CD14-positive monocyte (primary cell): ENCODE data around the gene ABO. TPM values are rescaled to one million over a fixed set of nuclear protein-coding genes. Genes with fewer than 3 reads are reported as not detected.
"Not testable (repeated sequence)": the region's sequence is repeated elsewhere in the genome, so short reads cannot be mapped to it uniquely, and the experiment has no call there.

Experiments
- DNase-seq, 3 donors: peaks; one replicate each; pipeline ENCODE4 v3.0.0-alpha.2; 2011 to 2022
- H2AFZ ChIP-seq: 2 replicates; pipeline ENCODE4 v1.6.0; 2012; ENCODE audit warnings: mild to moderate bottlenecking, low read depth, low read length, inconsistent platforms; ENCODE audit not compliant: insufficient read depth, poor library complexity, severe bottlenecking
- H3K27ac ChIP-seq, 2 donors: 1 replicate in 1 of 2; 2 replicates in 1 of 2; pipeline ENCODE4 v1.5.1; 2012 to 2013; ENCODE audit warnings: low read length in 2 of 2, control low read depth in 1 of 2, inconsistent platforms in 1 of 2, low read depth in 1 of 2, mild to moderate bottlenecking in 1 of 2
- H3K27me3 ChIP-seq, 2 donors: one replicate each; pipeline versions ENCODE4 v1.6.0 to v1.6.1; 2011 to 2013; ENCODE audit warnings: low read length in 2 of 2; ENCODE audit not compliant: control insufficient read depth in 2 of 2, insufficient read depth in 2 of 2
- H3K36me3 ChIP-seq, 2 donors: replicated peaks in 1 of 2; 1 replicate in 1 of 2; 2 replicates in 1 of 2; pipeline versions ENCODE4 v1.5.1 to v1.6.1; 2012 to 2013; ENCODE audit warnings: low read length in 2 of 2, control low read depth in 1 of 2, inconsistent platforms in 1 of 2, mild to moderate bottlenecking in 1 of 2; ENCODE audit not compliant: insufficient read depth in 2 of 2, control insufficient read depth in 1 of 2
- H3K4me1 ChIP-seq, 2 donors: 1 replicate in 1 of 2; 2 replicates in 1 of 2; pipeline versions ENCODE4 v1.5.1 to v1.6.1; 2012 to 2013; ENCODE audit warnings: low read length in 2 of 2, control low read depth in 1 of 2, inconsistent platforms in 1 of 2, mild to moderate bottlenecking in 1 of 2, moderate library complexity in 1 of 2; ENCODE audit not compliant: insufficient read depth in 2 of 2, control insufficient read depth in 1 of 2
- H3K4me2 ChIP-seq: replicated peaks from 2 replicates; pipeline ENCODE3; 2012; ENCODE audit warnings: low read length, moderate library complexity, mild to moderate bottlenecking; ENCODE audit not compliant: poor library complexity, severe bottlenecking; ENCODE audit errors: extremely low read depth
- H3K4me3 ChIP-seq, 3 experiments: fragments of 200-600 bp in 1 of 3; sonication (generic) in 1 of 3; replicated peaks in 1 of 3; 1 replicate in 2 of 3; 2 replicates in 1 of 3; pipeline ENCODE4 v1.5.1; 2011 to 2013; ENCODE audit warnings: low read length in 3 of 3, mild to moderate bottlenecking in 3 of 3, control low read depth in 2 of 3, low read depth in 2 of 3, inconsistent platforms in 1 of 3, moderate library complexity in 1 of 3
- H3K79me2 ChIP-seq: 2 replicates; pipeline ENCODE4 v1.6.0; 2012; ENCODE audit warnings: mild to moderate bottlenecking, control low read depth, inconsistent platforms, low read length, moderate library complexity; ENCODE audit not compliant: insufficient read depth
- H3K9ac ChIP-seq: 2 replicates; pipeline ENCODE4 v1.6.0; 2017; ENCODE audit warnings: low read length, mild to moderate bottlenecking; ENCODE audit not compliant: insufficient read depth, poor library complexity, severe bottlenecking
- H3K9me3 ChIP-seq, 2 donors: replicated peaks in 1 of 2; 1 replicate in 1 of 2; 2 replicates in 1 of 2; pipeline versions ENCODE4 v1.5.1 to v1.6.1; 2012 to 2013; ENCODE audit warnings: low read length in 2 of 2, control low read depth in 1 of 2; ENCODE audit not compliant: control insufficient read depth in 1 of 2, insufficient read depth in 1 of 2
- H4K20me1 ChIP-seq: 2 replicates; pipeline ENCODE4 v1.6.0; 2012; ENCODE audit warnings: mild to moderate bottlenecking, low read length, control low read depth, moderate library complexity; ENCODE audit not compliant: insufficient read depth
- H3K27ac Mint-ChIP-seq, 7 donors: one replicate each; pipeline ENCODE4 v1.8.0; 2020; ENCODE audit warnings: mild to moderate bottlenecking in 7 of 7, mixed read lengths in 7 of 7, moderate library complexity in 6 of 7, inconsistent platforms in 2 of 7
- H3K27me3 Mint-ChIP-seq, 3 donors: one replicate each; pipeline ENCODE4 v1.8.0; 2021 to 2022; ENCODE audit warnings: low read depth in 3 of 3, mild to moderate bottlenecking in 3 of 3, mixed read lengths in 3 of 3, moderate library complexity in 3 of 3, inconsistent platforms in 1 of 3
- H3K36me3 Mint-ChIP-seq, 2 donors: one replicate each; pipeline ENCODE4 v1.8.0; 2020; ENCODE audit warnings: mixed read lengths in 2 of 2, inconsistent platforms in 1 of 2, mild to moderate bottlenecking in 1 of 2
- H3K4me1 Mint-ChIP-seq: one replicate; pipeline ENCODE4 v1.8.0; 2020; ENCODE audit warnings: mild to moderate bottlenecking, mixed read lengths
- H3K4me3 Mint-ChIP-seq, 2 donors: one replicate each; pipeline ENCODE4 v1.8.0; 2020; ENCODE audit warnings: mild to moderate bottlenecking in 2 of 2, mixed read lengths in 2 of 2, moderate library complexity in 1 of 2
- H3K9me3 Mint-ChIP-seq, 7 donors: one replicate each; pipeline ENCODE4 v1.8.0; 2020 to 2022; ENCODE audit warnings: mixed read lengths in 7 of 7, mild to moderate bottlenecking in 6 of 7, moderate library complexity in 6 of 7, inconsistent platforms in 2 of 7
- CTCF ChIP-seq: fragments of 200-600 bp; IDR thresholded peaks from one replicate; pipeline ENCODE4 v1.8.0; 2022; ENCODE audit warnings: antibody characterized with exemption, mild to moderate bottlenecking
- WGBS: methylation state at CpG from one replicate; pipeline ENCODE4 v1.1.5; 2013; ENCODE audit warnings: missing lambda C conversion rate; ENCODE audit not compliant: insufficient coverage; 5-methylcytosine and 5-hydroxymethylcytosine counted together
- intact Hi-C, 2 donors: fragments of 100-400 bp; cut with micrococcal nuclease; formaldehyde crosslinking; loops; one replicate each; pipeline versions ENCODE4 v1.15.0 to v1.15.1; 2023
- polyA plus RNA-seq, 3 donors: library from polyadenylated mRNA; depleted of rRNA in 1 of 3; unstranded in 2 of 3; stranded (reverse) in 1 of 3; fragments of 300-500 nt in 2 of 3; fragments of >200 nt in 1 of 3; fragmentation: Illumina TruSeq in 2 of 3; gene quantifications; 1 replicate in 2 of 3; 2 replicates in 1 of 3; pipeline ENCODE4 v1.2.3, GENCODE V29; 2012 to 2021

Gene ABO
- polyA plus RNA-seq, 3 donors, result 0.50 to 2.1 TPM; not detected in 1

- TF ChIP-seq CTCF, result no peak
- Mint-ChIP-seq H3K9me3 (peaks cover 0 to 3% (median 0%) of the 10 kb centered on the region in 7 donors), H3K27me3 (peaks cover 3 to 6% (median 5%) of the 10 kb centered on the region in 3 donors), H3K27ac (no peak overlapping the region), H3K4me3 (no peak overlapping the region), H3K4me1 (peaks cover 3% of the 10 kb centered on the region), H3K36me3 (no peaks in the 10 kb centered on the region)
- no peak for DNase-seq
- H3K27me3 ChIP-seq, result no peaks in the 10 kb centered on the region
- no peaks in the 10 kb centered on the region for H3K9me3 ChIP-seq
- H2AFZ ChIP-seq, result no peak overlapping the region
- no peak overlapping the region for H3K4me3 ChIP-seq
- no peak overlapping the region for H3K9ac ChIP-seq
- no peaks in the 10 kb centered on the region for H3K36me3 ChIP-seq
- intact Hi-C loops, result no loop called here
- no peaks in the 10 kb centered on the region for H4K20me1 ChIP-seq
- no peaks in the 10 kb centered on the region for H3K79me2 ChIP-seq
- H3K4me1 ChIP-seq, result no peaks in the 10 kb centered on the region
- WGBS, result 95% methylated on average over 36 of the region's 38 CpGs
- H3K27ac ChIP-seq, result no peak overlapping the region
- no peak overlapping the region for H3K4me2 ChIP-seq
Observed at GRCh38 chr9:133225171-133226011, 49.6 kb downstream of the ABO start.

- H3K27me3 Mint-ChIP-seq, result peaks cover 3 to 9% (median 7%) of the 10 kb centered on the region in 3 donors
Observed at GRCh38 chr9:133224762-133225161, 50.2 kb downstream of the ABO start.

GRCh38 chr9:133223159-133223756, 51.7 kb downstream of the ABO start:
- H3K36me3 Mint-ChIP-seq, H3K9me3 ChIP-seq, H3K36me3 ChIP-seq, H3K4me3 ChIP-seq, intact Hi-C loops, H3K9ac ChIP-seq, H3K79me2 ChIP-seq, DNase-seq, H4K20me1 ChIP-seq, H3K4me2 ChIP-seq, H3K27ac ChIP-seq, H3K27me3 ChIP-seq, H3K9me3 Mint-ChIP-seq, H3K4me1 Mint-ChIP-seq, H2AFZ ChIP-seq, H3K4me1 ChIP-seq, H3K4me3 Mint-ChIP-seq: not testable (repeated sequence)
- Mint-ChIP-seq H3K27me3 (peaks cover 3 to 13% (median 11%) of the 10 kb centered on the region in 3 donors), H3K27ac (peak overlapping the region in 1 of 7 donors; percentile 48)
- WGBS, result 23% methylated on average over 9 of the region's 13 CpGs

More at GRCh38 chr9:133224762-133225161, 50.2 kb downstream of the ABO start:
- no peak for DNase-seq
- Histone ChIP-seq H3K9ac (no peak overlapping the region), H3K27me3 (no peaks in the 10 kb centered on the region), H3K9me3 (no peaks in the 10 kb centered on the region), H3K79me2 (no peaks in the 10 kb centered on the region), H2AFZ (no peak overlapping the region), H3K4me1 (no peaks in the 10 kb centered on the region), H3K4me3 (no peak overlapping the region), H4K20me1 (no peaks in the 10 kb centered on the region), H3K4me2 (no peak overlapping the region), H3K27ac (no peak overlapping the region), H3K36me3 (no peaks in the 10 kb centered on the region)
- peaks cover 3% of the 10 kb centered on the region for H3K4me1 Mint-ChIP-seq
- H3K36me3 Mint-ChIP-seq, result no peaks in the 10 kb centered on the region
- peaks cover 0 to 3% (median 0%) of the 10 kb centered on the region in 7 donors for H3K9me3 Mint-ChIP-seq
- no peak overlapping the region for H3K27ac Mint-ChIP-seq
- TF ChIP-seq CTCF, result no peak
- WGBS, result 89% methylated on average over 12 of the region's 12 CpGs
- intact Hi-C loops, result no loop called here
- H3K4me3 Mint-ChIP-seq, result no peak overlapping the region
